Activated T-cell treated with anti-CD3 and anti-CD28 coated beads, Interleukin-2, amount 50 U/mL, for 1 hour (primary cell): ENCODE results near the gene ROCK1.

Source experiments
- DNase-seq: peaks from one replicate; pipeline ENCODE4 v3.0.0-alpha.2; 2020

Gene ROCK1

DNA sequence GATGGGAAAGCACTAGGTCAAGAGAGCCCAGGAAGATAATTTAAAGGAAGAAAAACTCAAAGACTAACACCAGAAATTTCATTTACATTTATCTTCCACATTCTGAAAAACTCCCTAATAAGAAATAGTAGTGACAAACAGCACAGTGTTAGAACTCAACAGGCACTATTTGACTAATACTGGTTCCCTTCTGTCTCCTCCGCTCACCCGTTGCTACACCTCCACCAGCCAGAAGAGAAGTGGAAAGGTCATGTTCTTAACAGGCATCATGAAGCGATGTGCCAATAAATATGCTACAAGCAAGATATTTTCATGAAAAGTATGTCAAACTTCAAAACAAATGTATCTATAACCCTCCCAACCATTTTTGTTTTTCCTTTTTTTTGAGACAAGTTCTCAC lies 5.7 kb downstream of the ROCK1 start:
- DNase-seq: no peak

- DNase-seq: no peak
Measured at GRCh38 chr18:21101172-21101571, 10.4 kb downstream of the ROCK1 start.

DNA sequence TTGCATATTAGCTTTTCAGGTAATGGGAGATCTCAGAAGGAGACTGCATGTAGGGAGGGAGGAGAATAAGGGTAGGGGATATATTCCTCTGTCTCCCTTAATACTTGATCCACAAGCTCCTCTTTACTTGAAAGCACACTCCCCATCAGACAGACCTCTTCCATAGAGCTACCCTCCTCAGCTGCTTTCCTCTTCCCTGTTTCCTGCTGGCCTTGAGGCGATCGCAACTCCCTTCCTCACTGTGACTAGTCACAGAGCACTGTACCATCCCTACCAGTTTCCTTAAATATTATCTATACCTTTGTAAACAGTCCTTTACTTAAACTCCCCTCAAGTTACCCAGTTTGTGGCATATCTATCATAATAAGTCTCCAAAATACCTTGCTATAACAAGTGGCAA lies 10.9 kb downstream of the ROCK1 start:
- no peak for DNase-seq

DNA sequence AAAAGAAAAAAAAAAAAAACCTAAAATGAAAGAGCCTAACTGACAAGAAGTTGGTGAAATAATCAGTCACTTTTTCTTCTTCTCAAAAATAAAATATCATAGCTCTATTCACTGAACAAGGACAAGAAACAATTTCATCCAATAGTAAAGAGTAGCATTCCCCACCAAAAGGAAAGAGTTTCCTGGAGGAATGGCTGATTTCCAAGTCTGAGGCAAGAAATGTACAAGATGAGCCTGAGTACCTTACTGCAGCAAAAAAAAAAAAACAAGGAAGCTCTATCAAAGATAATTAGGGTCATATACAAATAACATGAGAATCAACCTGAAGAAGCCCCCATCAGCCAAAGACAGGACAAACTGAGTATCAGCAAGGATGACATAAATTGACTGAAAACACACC lies 11.5 kb downstream of the ROCK1 start:
- no peak for DNase-seq

- DNase-seq: no peak
Measured at GRCh38 chr18:21099442-21099841, 12.2 kb downstream of the ROCK1 start.

DNA sequence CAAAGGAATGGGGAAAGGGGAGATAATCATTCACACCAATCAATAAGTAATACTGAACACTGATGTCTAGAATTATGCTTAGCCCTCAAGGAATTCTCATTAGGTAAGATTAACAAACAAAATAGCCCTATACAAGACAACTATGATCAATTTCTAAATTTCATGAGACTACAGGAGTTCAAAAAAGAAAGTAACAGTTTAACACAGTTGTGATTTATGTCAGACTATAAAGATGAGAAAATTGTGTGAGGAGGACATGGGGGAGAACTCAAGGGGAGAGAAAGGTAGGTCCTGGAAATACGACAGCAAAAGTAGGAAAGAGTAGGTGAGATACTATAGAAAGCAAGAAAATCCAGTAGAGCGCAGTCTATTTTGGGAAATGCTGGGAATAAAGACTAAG lies 14.9 kb downstream of the ROCK1 start:
- DNase-seq: no peak

DNA sequence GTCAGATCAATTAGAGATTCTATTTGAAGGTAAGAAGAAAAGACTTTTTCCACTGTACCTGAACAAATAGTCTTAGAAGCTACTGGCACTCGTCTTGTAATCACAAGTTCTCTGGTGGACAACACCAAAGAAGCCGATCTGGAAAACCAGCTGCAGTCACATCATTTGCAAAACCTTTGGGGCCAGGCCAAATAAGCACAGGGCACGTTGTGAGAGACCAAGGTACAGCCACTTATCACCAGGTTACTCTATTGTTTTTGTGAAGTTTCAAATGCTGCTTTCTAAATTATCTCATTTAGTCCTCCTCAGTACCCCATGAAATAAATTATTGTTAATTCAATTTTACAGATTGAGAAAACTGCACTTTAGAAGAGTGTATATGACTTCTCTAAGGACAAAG lies 18.5 kb downstream of the ROCK1 start:
- no peak for DNase-seq

DNA sequence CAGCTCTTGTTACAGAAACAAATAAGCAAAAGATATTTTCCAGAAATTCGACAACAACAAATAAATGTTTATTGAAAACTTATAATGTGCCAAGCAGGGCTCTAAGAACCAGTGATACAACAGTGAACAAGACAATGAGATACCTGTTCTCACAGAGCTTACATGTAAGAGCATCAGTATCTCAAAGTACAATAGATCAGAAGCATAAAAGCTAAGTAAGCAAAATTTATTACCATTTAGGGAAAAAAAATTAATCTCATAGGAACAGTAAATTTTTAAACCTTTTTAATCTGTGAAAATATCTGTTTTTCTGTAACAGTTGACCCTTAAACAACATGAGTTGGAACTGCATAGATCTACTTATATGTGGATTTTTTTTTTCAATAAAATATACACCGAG lies 20.9 kb downstream of the ROCK1 start:
- DNase-seq: no peak

DNA sequence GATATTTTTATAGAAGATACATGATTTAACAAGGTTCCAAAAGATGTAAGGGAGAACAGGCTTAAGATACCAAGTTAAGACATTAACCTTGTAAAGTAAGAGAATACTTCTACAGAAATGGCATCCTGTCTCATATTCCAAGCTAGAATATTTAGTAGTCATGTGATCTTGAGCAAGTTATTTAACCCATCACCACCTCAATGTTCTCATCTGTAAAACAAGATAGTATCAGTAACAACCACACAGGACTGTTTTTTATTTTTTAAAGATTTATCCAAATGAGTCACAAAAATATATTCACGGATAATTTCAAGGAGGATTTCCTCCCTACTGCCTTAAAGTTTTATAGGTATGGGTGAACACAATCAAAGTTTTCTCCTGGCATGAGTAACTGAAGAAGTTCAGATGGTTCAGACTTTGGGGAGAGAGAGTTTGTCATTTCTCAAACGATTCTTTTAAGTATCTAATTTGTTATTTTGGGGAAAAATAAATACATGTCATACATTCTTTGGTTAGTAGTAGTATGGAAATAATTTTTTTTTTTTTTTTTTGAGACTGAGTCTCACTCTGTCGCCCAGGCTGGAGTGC lies 25.9 kb downstream of the ROCK1 start:
- no peak for DNase-seq

GRCh38 chr18:21084511-21085078 lies 27.0 kb downstream of the ROCK1 start:
- no peak for DNase-seq

DNA sequence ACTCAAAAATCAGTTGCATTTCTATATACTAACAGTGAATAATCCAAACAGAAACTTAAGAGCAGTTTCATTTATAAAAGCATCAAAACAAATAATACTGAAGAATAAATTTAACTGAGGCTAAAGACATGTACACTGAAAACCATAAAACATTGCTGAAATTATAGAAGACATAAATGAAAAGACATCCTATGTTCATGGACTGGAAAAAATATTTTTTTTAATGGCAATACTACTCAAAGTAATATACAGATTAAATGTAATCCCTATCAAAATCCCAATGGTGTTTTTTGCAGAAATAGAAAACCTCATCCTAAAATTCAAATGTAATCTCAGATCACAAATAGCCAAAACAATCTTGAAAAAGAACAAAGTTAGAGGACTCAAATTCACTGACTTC lies 28.6 kb downstream of the ROCK1 start:
- no peak for DNase-seq

DNA sequence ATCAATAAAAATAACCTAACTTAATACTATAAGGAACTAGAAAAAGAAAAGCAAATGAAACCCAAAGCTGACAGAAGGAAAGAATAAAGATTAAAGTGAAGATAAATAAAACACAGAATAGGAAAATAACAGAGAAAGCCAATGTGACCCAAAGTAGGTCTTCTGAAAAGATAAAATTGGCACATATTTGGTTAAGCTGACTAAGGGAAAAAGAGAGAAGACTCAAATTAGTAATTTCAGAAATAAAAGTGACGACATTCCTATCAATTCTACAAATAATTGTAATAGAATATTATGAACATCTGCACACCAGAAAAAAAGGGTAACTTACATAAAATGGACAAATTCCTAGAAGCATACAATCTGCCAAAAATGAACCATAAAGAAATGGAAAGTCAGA lies 30.2 kb downstream of the ROCK1 start:
- no peak for DNase-seq

DNA sequence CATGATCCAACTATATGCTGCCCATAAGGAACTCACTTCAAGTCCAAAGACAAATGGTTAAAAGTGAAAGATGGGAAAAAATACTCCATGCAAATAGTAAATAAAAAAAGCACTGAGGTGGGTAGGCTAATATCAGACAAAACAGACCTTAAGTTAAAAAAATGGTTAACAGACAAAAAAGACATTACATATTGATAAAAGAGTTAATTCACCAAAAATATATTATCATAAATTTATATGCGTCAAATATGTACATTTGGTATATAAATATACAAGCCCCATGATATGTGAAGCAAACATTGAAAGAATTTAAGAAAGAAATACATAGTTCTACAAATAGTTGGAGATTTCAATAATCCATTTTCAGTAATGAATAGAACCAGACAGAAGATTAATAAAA lies 31.0 kb downstream of the ROCK1 start:
- no peak for DNase-seq

GRCh38 chr18:21074336-21075323 lies 37.0 kb downstream of the ROCK1 start:
- no peak for DNase-seq

DNA sequence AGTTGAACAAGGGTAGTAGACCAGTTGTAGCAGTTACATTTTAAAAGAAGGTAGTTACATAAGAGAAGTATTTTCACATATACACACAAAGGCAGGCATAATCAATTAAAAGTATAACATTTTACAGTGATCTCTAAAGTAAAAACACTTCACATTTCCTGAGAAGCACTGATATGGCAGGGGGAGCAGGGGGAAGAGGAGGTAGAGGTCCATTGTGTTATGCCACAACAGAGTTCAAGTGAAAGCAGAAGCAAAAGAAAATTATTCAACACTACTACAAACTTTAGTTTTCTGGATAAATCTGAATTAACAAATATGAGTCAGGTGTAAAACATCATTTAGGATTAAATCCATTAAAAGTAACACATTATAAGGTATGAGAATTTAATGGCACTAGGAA lies 38.4 kb downstream of the ROCK1 start:
- no peak for DNase-seq

GRCh38 chr18:21071071-21071470 lies 40.5 kb downstream of the ROCK1 start:
- no peak for DNase-seq

DNA sequence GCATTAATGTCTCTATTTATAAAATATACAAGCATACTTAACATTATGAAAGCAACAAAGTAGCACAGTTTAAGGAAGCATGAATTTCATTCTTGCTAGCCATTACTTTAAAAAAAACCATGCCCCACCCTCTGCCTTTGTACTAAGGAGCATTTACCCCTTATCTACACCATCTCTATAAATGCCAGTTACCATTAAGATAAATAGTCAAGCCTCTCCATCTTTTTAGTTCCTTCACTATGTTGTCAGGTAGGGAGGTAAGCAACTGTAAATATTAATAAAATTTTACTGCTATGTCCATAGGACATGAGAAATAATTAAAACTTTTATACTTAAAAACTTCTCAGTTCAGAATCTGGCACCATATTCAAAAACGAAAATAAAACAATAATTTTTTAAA lies 42.1 kb downstream of the ROCK1 start:
- no peak for DNase-seq

GRCh38 chr18:21064347-21064746 lies 47.3 kb downstream of the ROCK1 start:
- DNase-seq: no peak

GRCh38 chr18:21063011-21063410 lies 48.6 kb downstream of the ROCK1 start:
- no peak for DNase-seq

DNA sequence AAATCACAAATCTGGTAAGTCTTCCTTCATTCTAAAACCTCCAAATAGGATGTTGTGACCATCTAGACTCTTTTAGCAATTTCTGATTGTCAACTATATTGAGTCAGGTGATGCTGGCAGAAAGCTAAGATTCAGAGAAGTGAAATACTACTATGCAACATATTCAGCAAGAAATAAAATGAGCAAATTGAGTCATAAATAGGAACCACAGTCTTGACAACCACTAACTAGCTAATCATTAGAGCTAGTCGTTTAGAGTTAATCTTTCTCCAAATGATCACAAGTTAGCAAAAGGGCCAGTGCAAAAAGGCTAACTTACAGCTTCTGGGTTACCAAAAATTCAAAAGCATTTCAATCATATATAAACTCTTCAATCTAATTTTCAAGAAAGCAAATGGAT lies 54.5 kb downstream of the ROCK1 start:
- no peak for DNase-seq

GRCh38 chr18:21056545-21056944 lies 55.1 kb downstream of the ROCK1 start:
- DNase-seq: no peak

DNA sequence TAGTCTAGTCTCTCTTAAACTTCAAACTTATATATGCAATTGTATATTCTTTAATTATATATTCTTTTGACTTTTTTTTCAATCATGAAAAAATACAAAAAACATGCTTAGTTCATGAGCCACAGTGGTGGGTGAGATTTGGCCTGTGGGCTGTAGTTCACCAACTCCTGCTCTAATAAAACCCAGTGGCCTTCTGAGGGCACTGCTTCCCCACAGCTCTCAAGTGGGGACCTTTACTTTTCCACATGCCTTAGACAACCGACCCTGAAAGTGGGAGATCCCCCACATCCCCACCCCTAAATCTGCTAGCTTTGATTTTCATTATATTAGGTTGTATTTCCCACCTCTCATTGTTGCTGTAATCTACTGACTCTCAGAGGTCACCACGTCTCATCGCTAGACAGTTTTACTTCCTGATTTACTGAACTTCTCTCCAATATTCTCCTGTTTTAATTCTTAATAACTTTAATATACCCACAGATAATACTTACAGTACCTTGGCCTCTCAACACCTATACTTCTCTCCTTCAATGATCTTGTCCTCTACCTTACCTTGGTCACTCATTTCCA lies 57.3 kb downstream of the ROCK1 start:
- DNase-seq: no peak

- DNase-seq: no peak
Measured at GRCh38 chr18:21053127-21053526, 58.5 kb downstream of the ROCK1 start.

- DNase-seq: no peak
Measured at GRCh38 chr18:21052385-21052784, 59.2 kb downstream of the ROCK1 start.
